NCI-H524 treated with DMSO at 0.1 percent for 48 hours (cell line): ENCODE data around the gene ZNF382.
"Not testable (repeated sequence)": the region's sequence is repeated elsewhere in the genome, so short reads cannot be mapped to it uniquely, and the experiment has no call there.

Experiments
- DNase-seq: peaks from one replicate; lab custom pipeline; 2025; lab: John Stamatoyannopoulos, UW

The ZNF382 gene

DNA sequence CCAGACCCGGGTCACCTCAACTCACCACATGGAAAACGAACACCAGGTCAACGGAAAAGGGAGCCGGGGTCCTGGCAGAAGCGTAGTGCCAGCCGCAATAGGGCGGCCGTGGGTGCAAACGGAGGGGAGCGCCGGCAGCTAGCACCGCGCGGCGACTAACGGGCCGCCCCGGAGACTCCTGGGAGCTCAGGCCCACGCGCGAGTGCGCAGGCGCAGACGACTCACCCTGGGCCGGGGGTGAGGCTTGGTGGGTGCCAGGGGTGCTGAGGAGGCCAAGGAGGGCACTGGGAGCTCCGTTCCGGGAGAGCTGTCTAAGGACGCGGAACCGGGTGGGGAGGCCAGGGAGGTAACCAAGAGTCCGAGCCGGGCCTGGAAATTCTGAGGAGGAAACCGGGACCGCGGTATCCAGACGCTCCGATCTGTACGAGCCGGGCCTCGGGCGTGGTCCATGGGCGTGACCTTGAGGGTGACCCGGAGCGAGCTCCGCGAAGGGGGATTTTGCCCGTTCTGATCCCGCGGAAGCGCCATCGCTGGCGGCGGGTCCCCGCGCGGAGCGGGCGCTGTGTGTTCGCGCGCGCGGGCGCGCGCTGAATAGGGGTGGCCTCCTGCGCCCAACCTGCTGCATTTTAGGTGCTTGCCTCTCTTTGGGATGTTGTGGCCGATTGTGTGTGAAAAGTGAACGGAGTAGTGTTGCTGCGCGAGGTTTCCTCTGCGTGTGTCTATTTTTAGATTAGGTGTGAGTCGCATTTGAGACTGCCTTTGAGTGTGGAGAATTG is at the start of gene ZNF382:
TSS of gene ZNF382 (plus strand) at position 213 of the 776 bp plus-strand sequence. CDS start 4,602 bp downstream, outside the sequence.
- peak; percentile 25 for DNase-seq

DNA sequence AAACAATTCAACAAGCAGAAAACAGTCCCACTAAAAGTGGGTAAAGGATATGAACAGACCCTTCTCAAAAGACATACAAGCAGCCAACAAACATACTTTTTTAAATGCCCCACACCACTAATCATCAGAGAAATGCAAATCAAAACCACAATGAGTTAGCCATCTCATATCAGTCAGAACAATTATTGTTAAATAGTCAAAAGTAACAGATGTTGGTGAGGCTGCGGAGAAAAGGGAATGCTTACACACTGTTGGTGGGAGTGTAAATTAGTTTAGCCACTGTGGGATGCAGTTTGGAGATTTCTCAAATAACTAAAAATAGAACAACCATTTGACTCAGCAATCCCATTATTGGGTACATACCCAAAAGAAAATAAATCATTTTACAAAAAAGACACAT is 40.7 kb upstream of the ZNF382 start:
- no peak for DNase-seq

DNA sequence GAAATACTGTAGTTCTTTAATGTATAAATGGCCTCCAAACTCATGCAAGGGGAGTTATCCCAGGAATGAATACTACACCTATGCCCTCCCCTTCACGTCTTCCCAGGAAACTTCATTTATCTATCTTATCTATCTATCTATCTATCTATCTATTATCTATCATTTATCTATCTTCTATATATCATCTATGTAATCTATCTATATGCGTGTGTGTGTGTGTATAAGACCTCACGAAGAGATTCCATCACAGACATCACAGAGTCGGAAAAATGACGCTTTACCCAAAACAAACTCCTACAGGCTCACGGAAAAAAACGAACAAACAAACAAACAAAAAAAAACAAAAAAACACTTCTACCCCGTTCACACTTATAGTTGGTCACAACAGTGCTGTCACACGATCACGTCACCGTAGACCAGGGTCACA is 32.5 kb upstream of the ZNF382 start:
- DNase-seq = no peak

DNA sequence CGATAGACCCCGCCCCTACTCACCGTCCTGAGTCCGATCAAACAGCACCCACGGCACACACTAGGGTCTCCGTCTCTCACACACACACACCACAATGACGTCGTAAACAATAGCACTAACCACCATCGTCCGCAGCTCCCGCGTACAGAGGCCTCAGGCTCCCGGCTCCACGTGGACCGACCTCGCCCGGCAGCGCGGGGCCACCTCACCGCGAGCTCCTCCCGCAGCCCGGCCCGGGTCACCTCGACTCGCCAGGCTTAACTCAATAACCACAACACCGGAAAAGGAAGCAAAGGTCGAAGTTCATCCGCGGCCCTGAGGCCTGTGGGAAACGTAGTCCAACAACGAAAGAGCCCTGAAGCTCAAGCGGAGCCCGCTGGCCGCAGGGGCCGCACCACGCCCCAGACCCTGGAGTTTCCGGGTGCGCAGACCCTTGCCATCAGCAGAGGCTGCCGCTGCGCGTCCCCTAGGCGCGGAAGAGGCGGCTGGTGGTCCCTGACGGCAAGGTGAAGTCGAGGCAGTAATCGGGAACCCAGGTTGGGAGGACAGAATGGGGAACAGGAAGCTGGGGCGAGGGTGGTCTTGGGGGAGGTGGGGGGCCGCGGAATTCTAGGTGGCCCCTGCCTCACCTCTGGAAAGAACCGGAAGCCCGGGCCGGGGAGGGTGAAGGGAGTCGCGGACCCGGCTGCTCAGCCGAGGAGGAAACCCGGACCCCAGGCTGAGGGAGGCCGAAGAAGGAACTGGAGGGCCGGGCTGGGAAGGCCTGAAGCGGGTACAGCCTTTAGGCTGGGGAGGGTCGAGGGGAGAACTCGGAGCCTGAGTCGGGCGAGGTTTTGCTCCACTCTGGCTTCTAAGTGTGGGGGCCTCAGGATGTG is 31.9 kb upstream of the ZNF382 start, which contains the start of gene ZNF529:
TSS of gene ZNF529 (minus strand) at position 273 of the 875 bp plus-strand sequence. CDS start 946 bp downstream, outside the sequence.
- DNase-seq = peak; percentile 80

DNA sequence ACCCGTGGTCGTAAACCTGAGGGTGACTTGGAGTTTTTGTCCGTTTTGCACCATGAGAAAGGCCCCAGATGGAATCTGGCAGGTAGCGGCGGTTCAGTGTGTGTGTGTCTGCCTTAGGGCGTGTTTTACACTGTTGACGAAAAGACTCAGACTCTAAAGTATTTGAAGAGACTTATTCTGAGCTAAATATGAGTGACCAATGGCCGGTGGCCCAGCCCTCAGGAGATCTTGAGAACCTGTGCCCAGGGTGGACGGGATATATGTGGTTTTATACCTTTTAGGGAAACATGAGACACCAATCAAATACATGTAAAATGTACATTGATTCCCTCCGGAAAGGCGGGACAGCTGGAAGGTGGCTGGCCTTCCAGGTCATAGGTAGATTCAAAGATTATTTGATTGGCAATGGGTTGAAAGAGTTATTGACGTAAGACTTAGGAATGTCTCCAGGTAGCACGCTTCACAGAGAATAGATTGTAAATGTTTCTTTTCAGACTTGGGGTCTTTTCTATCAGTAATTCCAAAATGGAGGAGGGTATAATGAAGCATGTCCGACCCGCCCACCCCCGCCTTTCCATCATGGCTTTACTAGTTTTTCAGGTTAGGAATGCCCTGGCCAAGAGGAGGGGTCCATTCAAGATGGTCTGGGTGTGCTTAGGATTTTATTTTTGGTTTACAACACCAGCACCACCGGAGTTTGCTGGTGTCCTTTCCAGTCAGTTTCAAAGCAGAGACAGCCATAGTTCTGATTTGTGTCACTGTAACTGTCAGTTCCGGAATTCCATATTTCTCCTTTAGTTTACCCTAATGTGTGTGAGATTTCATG is 31.0 kb upstream of the ZNF382 start:
- no peak for DNase-seq

DNA sequence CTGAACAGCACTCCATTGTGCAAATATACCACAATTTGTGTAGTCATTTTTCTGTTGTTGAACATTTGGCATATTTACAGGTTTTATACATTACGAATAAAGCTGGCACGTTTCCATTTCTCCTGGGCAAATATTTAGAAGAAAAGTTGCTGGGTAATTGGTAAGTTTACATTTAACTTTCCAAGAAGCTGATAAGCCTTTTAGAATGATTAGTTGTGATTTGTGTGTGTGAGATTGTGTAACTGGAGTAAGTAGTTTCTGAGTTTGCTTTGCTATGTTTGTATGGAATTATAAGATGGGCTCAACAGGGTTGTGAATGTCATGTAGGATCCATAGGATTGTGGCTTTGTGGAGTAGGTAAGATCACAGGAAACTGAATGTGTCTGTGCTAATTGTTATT is 30.4 kb upstream of the ZNF382 start:
- DNase-seq = no peak

DNA sequence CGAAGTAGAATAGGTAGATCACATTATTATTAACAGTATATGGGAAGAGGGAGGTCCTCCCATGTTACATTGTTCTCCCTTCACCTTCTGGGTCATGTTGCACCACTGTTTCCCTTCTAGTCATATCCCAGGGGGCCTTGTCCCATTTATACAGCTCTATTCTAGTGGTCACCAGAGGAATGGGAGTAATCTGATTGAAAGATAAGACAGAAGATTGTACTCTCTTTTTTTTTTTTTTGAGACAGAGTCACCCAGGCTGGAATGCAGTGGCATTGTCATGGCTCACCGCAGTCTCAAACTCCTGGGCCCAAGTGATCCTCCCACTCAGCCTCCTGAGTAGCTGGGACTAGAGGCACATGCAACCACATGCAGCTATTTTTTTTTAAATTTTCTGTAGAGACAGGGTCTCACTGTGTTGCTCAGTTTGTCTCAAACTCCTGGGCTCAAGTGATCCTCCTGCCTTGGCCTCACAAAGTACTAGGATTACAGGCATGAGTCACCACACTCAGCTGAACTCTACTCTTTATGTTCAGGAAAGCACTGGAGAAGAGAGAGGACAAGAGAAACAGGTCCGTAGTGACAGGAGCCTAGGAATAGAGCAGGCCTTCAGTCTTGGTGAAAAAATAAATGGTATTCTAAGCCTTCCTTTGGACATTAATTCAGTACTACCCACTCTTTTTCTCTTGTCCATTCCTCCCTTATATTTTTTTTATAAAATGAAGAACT is 27.7 kb upstream of the ZNF382 start:
- no peak for DNase-seq

DNA sequence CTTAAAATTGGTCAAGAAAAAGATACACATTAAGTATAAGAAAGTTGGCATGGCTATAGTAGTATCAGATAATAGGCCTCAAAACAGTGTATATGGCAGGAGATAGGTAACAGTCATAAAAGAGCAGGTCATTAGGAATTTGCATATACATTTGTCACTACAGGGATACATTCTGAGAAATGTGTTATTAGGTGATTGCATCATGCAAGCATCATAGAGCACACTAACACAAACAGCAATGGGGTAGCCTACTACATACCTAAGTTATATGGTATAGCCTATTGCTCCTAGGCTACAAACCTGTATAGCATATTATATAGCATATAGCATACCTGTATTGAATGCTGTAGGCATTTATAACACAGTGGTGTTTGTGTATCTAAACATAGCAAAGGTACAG is 25.9 kb upstream of the ZNF382 start:
- DNase-seq = no peak

DNA sequence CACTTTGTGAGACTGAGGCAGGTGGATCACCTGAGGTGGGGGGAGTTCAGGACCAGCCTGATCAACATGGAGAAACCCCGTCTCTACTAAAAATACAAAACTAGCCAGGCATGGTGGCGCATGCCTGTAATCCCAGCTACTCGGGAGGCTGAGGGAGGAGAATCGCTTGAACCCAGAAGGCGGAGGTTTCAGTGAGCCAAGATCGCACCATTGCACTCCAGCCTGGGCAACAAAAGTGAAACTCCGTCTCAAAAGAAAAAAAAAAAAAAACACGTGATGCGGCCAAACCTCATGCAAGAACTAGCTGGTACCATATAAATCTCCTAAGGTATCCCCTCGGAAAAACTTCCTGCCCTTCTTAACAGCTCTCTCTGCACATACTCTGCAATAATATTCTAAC is 2.4 kb upstream of the ZNF382 start:
- DNase-seq = not testable (repeated sequence)

DNA sequence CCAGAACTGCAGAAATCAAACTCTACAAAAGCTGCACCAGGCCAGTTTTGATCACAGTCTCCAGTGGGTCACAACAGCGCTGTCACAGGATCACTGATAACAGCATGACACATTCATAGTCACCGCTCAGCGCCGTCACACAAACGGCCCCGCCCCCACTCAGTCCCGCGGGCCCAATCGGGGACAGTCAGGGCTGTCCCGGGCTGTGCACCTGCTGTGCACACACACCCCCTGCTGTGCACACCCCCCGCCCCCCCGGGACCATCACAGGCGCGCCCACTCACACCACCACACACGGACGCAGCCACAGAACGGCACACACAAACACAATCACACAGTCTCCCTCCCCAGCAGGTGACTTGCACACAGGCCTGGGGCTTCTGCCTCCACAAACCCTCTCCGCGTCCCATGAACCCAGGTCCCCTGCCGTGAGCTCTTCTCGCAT is 435 bp upstream of the ZNF382 start:
- peak; percentile 5 for DNase-seq

DNA sequence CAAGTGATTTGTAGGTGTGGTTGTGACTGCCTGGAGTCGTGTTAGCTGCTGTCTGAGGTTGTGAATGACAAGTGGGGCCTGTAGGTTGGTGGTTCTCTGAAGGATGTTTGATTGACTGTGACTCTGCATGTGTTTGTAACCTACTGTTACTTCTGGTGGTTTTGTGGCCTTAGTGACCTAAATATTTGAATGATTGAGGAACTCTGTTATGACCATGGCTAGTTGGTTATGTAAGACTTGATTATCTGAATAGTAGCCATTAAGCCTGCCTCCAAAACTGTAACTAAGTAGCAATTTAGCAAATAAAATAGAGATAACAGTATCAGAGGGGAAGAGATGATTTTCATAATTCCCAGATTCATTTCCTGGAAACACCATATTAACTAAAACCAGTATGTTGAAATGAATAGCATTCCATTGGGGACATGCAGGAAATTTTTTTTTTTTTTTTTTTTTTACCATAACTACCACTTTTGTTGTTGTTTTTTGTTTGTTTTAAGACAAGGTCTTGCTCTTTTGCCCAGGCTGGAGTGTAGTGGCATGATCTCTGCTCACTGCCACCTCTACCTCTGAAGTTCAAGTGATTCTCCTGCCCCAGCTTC is 865 bp downstream of the ZNF382 start:
- no peak for DNase-seq

DNA sequence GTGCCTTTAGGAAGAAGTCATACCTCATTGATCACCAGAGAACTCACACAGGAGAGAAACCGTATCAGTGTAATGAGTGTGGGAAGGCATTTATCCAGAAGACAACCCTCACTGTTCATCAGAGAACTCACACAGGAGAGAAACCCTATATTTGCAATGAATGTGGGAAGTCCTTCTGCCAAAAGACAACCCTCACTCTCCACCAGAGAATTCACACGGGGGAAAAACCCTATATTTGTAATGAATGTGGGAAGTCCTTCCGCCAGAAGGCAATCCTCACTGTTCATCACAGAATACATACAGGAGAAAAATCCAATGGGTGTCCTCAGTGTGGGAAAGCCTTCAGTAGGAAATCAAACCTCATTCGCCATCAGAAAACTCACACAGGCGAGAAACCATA is 21.9 kb downstream of the ZNF382 start:
- DNase-seq = no peak

DNA sequence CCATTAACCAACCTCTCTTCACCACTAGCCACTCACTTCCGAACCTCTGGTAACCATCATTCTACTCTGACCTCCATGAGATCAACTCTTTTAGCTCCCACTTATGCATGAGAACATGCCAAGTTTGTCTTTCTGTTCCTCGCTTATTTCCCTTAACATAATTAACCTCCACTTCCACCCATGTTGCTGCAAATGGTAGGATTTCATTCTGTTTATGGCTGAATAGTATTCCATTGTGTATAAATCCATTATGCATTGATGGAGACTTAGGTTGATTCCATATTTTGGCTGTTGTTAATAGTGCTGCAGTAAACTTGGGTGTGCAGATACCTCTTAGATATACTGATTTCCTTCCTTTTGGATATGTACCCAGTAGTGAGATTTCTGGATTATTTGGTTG is 30.2 kb downstream of the ZNF382 start:
- DNase-seq = no peak

DNA sequence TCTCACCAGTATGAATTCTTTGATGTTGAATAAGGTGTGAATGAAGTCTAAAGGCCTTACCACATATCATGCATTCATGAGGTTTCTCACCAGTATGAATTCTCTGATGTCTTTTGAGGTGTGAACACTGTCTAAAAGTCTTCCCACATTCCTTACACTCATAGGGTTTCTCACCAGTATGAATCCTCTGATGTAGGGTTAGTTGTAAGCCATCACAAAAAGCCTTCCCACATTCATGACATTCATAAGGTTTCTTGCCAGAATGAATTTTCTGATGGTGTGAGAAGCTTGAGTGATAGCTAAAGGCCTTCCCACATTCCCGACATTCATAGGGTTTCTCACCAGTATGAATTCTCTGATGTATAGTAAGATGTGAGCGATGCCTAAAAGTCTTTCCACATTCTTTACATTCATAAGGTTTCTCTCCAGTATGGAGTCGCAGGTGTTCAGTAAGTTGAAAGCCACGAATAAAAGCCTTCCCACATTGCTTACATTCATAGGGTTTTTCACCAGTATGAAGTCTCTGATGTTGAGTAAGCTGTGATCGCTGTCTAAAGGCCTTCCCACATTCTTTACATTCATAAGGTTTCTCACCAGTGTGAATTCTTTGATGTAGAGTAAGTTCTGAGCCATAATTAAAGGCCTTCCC is 33.9 kb downstream of the ZNF382 start:
- DNase-seq = no peak

DNA sequence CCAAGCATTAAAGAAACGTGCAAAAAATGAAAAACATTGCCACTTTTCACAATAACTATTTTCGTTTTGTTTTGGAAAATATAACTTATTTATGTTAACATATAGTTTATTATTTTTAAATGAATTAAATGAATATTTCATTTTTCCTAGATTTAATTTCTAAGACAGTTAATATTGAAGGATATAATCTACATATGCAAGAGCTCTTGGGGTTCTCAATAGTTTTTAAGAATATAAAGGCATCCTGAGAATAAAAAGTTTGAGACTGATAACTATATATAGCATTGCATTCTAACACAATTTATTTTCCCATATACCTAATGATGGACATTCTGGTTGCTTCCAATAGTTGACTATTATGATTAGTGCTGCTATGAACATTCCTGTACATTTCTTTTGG is 41.6 kb downstream of the ZNF382 start:
- DNase-seq = no peak

DNA sequence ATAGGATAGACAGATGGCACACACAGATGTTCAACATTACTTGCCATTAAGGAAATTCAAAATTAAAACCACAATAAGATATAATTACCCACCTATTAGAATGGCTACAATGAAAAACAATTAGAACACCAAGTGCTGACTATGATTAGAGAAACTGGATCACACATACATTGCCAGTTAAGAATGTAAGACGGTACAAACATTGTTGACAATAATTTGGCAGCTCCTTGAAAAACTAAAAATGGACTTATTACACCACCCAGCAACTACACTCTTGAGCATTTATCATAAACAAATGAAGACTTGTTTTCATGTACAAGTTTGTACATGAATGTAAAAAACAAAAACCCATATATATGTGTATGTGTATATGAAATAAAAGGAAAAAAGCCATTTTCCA is 47.8 kb downstream of the ZNF382 start:
- peak; percentile 4 for DNase-seq

DNA sequence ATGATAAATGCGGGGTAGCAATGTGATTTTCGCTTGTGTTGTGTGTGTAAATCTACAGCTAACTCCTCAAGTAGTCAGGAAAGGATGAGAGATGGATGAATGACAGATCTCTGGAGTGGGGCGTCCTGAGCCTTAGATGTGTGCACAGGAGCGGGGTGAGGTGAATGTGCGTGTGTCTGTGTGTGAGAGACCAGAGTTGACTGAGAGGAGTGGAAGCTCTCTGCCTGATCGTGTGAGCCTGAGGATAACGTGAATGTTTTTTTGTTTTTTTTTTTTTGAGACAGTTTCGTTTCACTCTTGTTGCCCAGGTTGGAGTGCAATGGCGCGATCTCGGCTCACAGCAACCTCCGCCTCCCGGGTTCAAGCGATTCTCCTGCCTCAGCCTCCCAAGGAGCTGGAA is 60.7 kb downstream of the ZNF382 start:
- DNase-seq = no peak

DNA sequence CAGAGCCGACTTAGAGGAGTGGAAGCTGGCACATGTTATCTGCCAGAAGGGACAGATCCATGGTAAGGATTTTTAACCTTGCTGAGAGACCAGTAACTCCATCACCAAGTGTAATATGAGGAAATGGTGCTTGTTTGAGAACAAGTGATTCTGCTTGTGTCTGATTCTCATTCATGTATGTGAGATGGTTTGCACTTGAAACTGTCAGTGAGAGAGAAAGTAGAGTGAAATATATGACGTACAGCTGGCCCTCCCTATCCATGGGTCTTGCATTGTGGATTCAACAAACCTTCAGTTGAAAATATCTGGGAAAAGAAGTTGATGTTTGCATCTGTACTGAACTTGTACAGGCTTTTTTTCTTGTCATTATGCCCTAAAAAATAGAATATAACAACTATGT is 63.5 kb downstream of the ZNF382 start:
- DNase-seq = no peak

DNA sequence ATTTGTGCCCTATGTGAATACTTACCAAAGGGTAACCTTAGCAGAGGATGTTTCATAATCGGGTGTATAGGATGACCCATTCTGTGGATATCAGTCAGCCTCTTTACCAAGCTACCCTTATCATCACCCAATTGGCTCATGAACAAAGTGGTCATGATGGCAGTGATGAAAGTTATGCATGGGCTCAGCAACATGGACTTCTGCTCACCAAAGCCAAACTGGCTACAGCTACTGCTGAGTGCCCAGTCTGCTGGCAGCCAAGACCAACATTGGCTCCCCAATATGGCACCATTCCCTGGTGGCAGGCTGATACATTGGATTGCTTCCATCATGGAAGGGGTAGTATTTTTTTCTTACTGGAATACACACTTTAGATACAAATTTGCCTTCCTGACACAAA is 67.3 kb downstream of the ZNF382 start:
- DNase-seq = no peak

DNA sequence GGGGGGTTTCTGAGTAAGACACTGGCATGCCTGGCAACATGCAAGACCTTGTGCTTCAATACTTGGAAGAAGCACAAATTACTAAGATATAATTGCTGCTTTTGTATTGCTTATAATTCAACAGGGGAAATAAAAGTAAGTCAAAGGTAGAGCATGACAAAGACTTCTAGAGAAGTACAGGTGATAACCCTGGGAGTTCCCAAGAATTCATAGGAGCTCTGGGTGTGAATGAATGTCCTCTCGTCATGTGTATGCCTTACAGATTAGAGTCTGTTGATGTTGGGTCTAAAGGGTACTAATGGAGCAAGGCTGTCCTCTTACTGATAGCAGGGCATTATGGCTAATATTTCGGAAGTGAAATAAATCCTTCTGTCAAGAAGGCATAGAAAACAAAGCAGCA is 69.1 kb downstream of the ZNF382 start:
- no peak for DNase-seq
